HUES48 (cell line): ENCODE results near the gene EPHB6.

Experiments used
- H3K27ac ChIP-seq: one replicate; pipeline ENCODE4 v1.7.0; 2013; ENCODE audit warnings: low read depth, low read length, inconsistent platforms
- H3K27me3 ChIP-seq: 2 replicates; pipeline ENCODE4 v1.6.1; 2013; ENCODE audit warnings: mild to moderate bottlenecking, low read length; ENCODE audit not compliant: control insufficient read depth, insufficient read depth
- H3K36me3 ChIP-seq: 2 replicates; pipeline ENCODE4 v1.6.1; 2013; ENCODE audit warnings: low read length; ENCODE audit not compliant: control insufficient read depth, insufficient read depth
- H3K4me1 ChIP-seq: 2 replicates; pipeline ENCODE4 v1.6.1; 2013; ENCODE audit warnings: mild to moderate bottlenecking, low read length; ENCODE audit not compliant: control insufficient read depth, insufficient read depth
- H3K4me3 ChIP-seq: 2 replicates; pipeline ENCODE4 v1.5.1; 2013; ENCODE audit warnings: mild to moderate bottlenecking, low read depth, low read length
- H3K9ac ChIP-seq: 2 replicates; pipeline ENCODE4 v1.6.1; 2013; ENCODE audit warnings: mild to moderate bottlenecking, low read depth, low read length, moderate library complexity
- H3K9me3 ChIP-seq: 2 replicates; pipeline ENCODE4 v1.6.1; 2013; ENCODE audit warnings: low read length; ENCODE audit not compliant: control insufficient read depth, insufficient read depth

EPHB6 gene

GRCh38 chr7:142890874-142891485 lies 36.1 kb downstream of the EPHB6 start:
- Histone ChIP-seq H3K4me1 (peaks cover 2% of the 10 kb centered on the region; the same call in 1 of the 2 replicates), H3K27me3 (no peaks in the 10 kb centered on the region), H3K36me3 (no peaks in the 10 kb centered on the region), H3K9ac (no peak overlapping the region), H3K9me3 (no peaks in the 10 kb centered on the region; the same call in 1 of the 2 replicates), H3K4me3 (no peak overlapping the region), H3K27ac (no peak overlapping the region)

- H3K27ac ChIP-seq, result no peak overlapping the region
- no peaks in the 10 kb centered on the region for H3K4me1 ChIP-seq
- H3K9ac ChIP-seq, result no peak overlapping the region
- no peaks in the 10 kb centered on the region; the same call in 1 of the 2 replicates for H3K9me3 ChIP-seq
- no peak overlapping the region for H3K4me3 ChIP-seq
- no peaks in the 10 kb centered on the region for H3K27me3 ChIP-seq
- H3K36me3 ChIP-seq, result no peaks in the 10 kb centered on the region
Observed at GRCh38 chr7:142891490-142892082, 36.7 kb downstream of the EPHB6 start.

GRCh38 chr7:142892951-142893350 lies 38.1 kb downstream of the EPHB6 start:
- Histone ChIP-seq H3K27me3 (no peaks in the 10 kb centered on the region), H3K36me3 (no peaks in the 10 kb centered on the region), H3K4me1 (no peaks in the 10 kb centered on the region), H3K27ac (no peak overlapping the region), H3K9me3 (no peaks in the 10 kb centered on the region; the same call in 1 of the 2 replicates), H3K9ac (no peak overlapping the region), H3K4me3 (no peak overlapping the region)

GRCh38 chr7:142894112-142894984 lies 39.5 kb downstream of the EPHB6 start:
- no peak overlapping the region for H3K27ac ChIP-seq

GRCh38 chr7:142894985-142895593 lies 40.2 kb downstream of the EPHB6 start:
- Histone ChIP-seq H3K27ac (no peak overlapping the region), H3K9ac (no peak overlapping the region), H3K9me3 (no peaks in the 10 kb centered on the region; the same call in 1 of the 2 replicates), H3K4me3 (no peak overlapping the region), H3K27me3 (no peaks in the 10 kb centered on the region), H3K4me1 (no peaks in the 10 kb centered on the region), H3K36me3 (no peaks in the 10 kb centered on the region)

More at GRCh38 chr7:142894112-142894984, 39.5 kb downstream of the EPHB6 start:
- no peaks in the 10 kb centered on the region for H3K36me3 ChIP-seq
- H3K27me3 ChIP-seq, result no peaks in the 10 kb centered on the region
- no peak overlapping the region for H3K9ac ChIP-seq
- H3K9me3 ChIP-seq, result no peaks in the 10 kb centered on the region; the same call in 1 of the 2 replicates
- H3K4me3 ChIP-seq, result no peak overlapping the region
- H3K4me1 ChIP-seq, result no peaks in the 10 kb centered on the region

GRCh38 chr7:142896151-142896550 lies 41.3 kb downstream of the EPHB6 start:
- H3K27ac ChIP-seq, result no peak overlapping the region
- H3K4me1 ChIP-seq, result no peaks in the 10 kb centered on the region
- H3K27me3 ChIP-seq, result no peaks in the 10 kb centered on the region
- no peak overlapping the region for H3K9ac ChIP-seq
- no peak overlapping the region for H3K4me3 ChIP-seq
- no peaks in the 10 kb centered on the region for H3K36me3 ChIP-seq
- no peaks in the 10 kb centered on the region for H3K9me3 ChIP-seq

GRCh38 chr7:142896741-142897379 lies 42.0 kb downstream of the EPHB6 start:
- H3K9ac ChIP-seq, result no peak overlapping the region
- H3K9me3 ChIP-seq, result no peaks in the 10 kb centered on the region

GRCh38 chr7:142897691-142898090 lies 42.8 kb downstream of the EPHB6 start:
- Histone ChIP-seq H3K4me1 (no peaks in the 10 kb centered on the region; the same call in 1 of the 2 replicates), H3K9ac (no peak overlapping the region), H3K27ac (no peak overlapping the region)

More at GRCh38 chr7:142896741-142897379, 42.0 kb downstream of the EPHB6 start:
- no peaks in the 10 kb centered on the region for H3K36me3 ChIP-seq
- H3K4me3 ChIP-seq, result no peak overlapping the region
- H3K4me1 ChIP-seq, result no peaks in the 10 kb centered on the region
- H3K27ac ChIP-seq, result no peak overlapping the region
- no peaks in the 10 kb centered on the region for H3K27me3 ChIP-seq

GRCh38 chr7:142898377-142899170 lies 43.7 kb downstream of the EPHB6 start:
- no peaks in the 10 kb centered on the region for H3K27me3 ChIP-seq
- H3K9me3 ChIP-seq, result 0 out of 2 replicates have a peak, but pooled peaks cover 2% of the 10 kb centered on the region
- H3K9ac ChIP-seq, result no peak overlapping the region
- H3K4me1 ChIP-seq, result no peaks in the 10 kb centered on the region; the same call in 1 of the 2 replicates
- no peak overlapping the region for H3K27ac ChIP-seq
- no peaks in the 10 kb centered on the region for H3K36me3 ChIP-seq
- H3K4me3 ChIP-seq, result no peak overlapping the region

More at GRCh38 chr7:142897691-142898090, 42.8 kb downstream of the EPHB6 start:
- Histone ChIP-seq H3K36me3 (no peaks in the 10 kb centered on the region), H3K9me3 (no peaks in the 10 kb centered on the region), H3K4me3 (no peak overlapping the region), H3K27me3 (no peaks in the 10 kb centered on the region)

GRCh38 chr7:142899661-142900060 lies 44.8 kb downstream of the EPHB6 start:
- no peak overlapping the region for H3K9ac ChIP-seq
- no peak overlapping the region for H3K27ac ChIP-seq
- no peaks in the 10 kb centered on the region for H3K36me3 ChIP-seq
- peaks cover 9% of the 10 kb centered on the region; the same call in 1 of the 2 replicates for H3K9me3 ChIP-seq
- H3K4me1 ChIP-seq, result no peaks in the 10 kb centered on the region; the same call in 1 of the 2 replicates
- H3K4me3 ChIP-seq, result no peak overlapping the region
- no peaks in the 10 kb centered on the region for H3K27me3 ChIP-seq
